Activated CD4-positive, alpha-beta T cell treated with anti-CD3 and anti-CD28 coated beads, Interleukin-2, Interleukin-6, amounts not matched to agents 100 ng/mL and 50 ng/mL, durations not matched to agents 16 hours and 8 hours (primary cell): ENCODE measurements around the gene THAP10.
"Not testable (repeated sequence)": the region's sequence is repeated elsewhere in the genome, so short reads cannot be mapped to it uniquely, and the experiment has no call there.

Experiments
- DNase-seq: peaks from one replicate; pipeline ENCODE4 v3.0.0-alpha.2; 2020

Gene THAP10

GRCh38 chr15:70876011-70876410, 16.2 kb downstream of the THAP10 start:
- no peak for DNase-seq

GRCh38 chr15:70875001-70875782, 17.0 kb downstream of the THAP10 start:
- DNase-seq = no peak

- no peak for DNase-seq
Measured at GRCh38 chr15:70873232-70874054, 18.8 kb downstream of the THAP10 start.

- DNase-seq = not testable (repeated sequence)
Measured at GRCh38 chr15:70871490-70871889, 20.7 kb downstream of the THAP10 start.

GRCh38 chr15:70870051-70870450, 22.2 kb downstream of the THAP10 start:
- no peak for DNase-seq

GRCh38 chr15:70869346-70869745, 22.9 kb downstream of the THAP10 start:
- no peak for DNase-seq

GRCh38 chr15:70867911-70868467, 24.2 kb downstream of the THAP10 start:
- no peak for DNase-seq

GRCh38 chr15:70866982-70867641, 25.1 kb downstream of the THAP10 start:
- DNase-seq = no peak

- DNase-seq = no peak
Measured at GRCh38 chr15:70863450-70864218, 28.6 kb downstream of the THAP10 start.

GRCh38 chr15:70859998-70860397, 32.2 kb downstream of the THAP10 start:
- DNase-seq = no peak

- DNase-seq = no peak
Measured at GRCh38 chr15:70859322-70859908, 32.8 kb downstream of the THAP10 start.

- DNase-seq = not testable (repeated sequence)
Measured at GRCh38 chr15:70858614-70859321, 33.5 kb downstream of the THAP10 start.

- no peak for DNase-seq
Measured at GRCh38 chr15:70857562-70858285, 34.5 kb downstream of the THAP10 start.

GRCh38 chr15:70856884-70857561, 35.2 kb downstream of the THAP10 start:
- no peak for DNase-seq

- no peak for DNase-seq
Measured at GRCh38 chr15:70856177-70856883, 35.9 kb downstream of the THAP10 start.

GRCh38 chr15:70855764-70856163, 36.5 kb downstream of the THAP10 start:
- no peak for DNase-seq

GRCh38 chr15:70854666-70854976, 37.6 kb downstream of the THAP10 start:
- DNase-seq = no peak

- DNase-seq = peak; percentile 10
Measured at GRCh38 chr15:70853973-70854665, 38.1 kb downstream of the THAP10 start, which contains the start of gene LARP6. Gene LARP6 (minus strand): TSS chr15:70854157. CDS start chr15:70854088, 69 bp downstream.
